GM12891 (cell line): Measurements from ENCODE around the gene NPM1.
"Not testable (repeated sequence)": the region's sequence is repeated elsewhere in the genome, so short reads cannot be mapped to it uniquely, and the experiment has no call there.

Source experiments
- DNase-seq: peaks from one replicate; pipeline ENCODE4 v3.0.0; 2011; ENCODE audit warnings: low spot score; ENCODE audit not compliant: insufficient read length
- FAIRE-seq: peaks from 2 replicates; lab custom pipeline; 2011; peaks lifted over from hg19 to GRCh38; lab: Jason Lieb, UNC
- PAX5 ChIP-seq: IDR thresholded peaks from 2 replicates; pipeline ENCODE4 v1.6.1; 2011; ENCODE audit warnings: low read length, moderate library complexity, mild to moderate bottlenecking; ENCODE audit not compliant: insufficient read depth, severe bottlenecking
- POLR2A ChIP-seq: IDR thresholded peaks from 2 replicates; pipeline ENCODE4 v1.6.1; 2011; ENCODE audit warnings: low read depth, low read length, control low read depth
- POLR2AphosphoS5 ChIP-seq: IDR thresholded peaks from 2 replicates; pipeline ENCODE4 v1.6.1; 2011; ENCODE audit warnings: low read depth, low read length, control low read depth
- POU2F2 ChIP-seq: IDR thresholded peaks from 2 replicates; pipeline ENCODE4 v1.6.1; 2011; ENCODE audit warnings: low read depth, mild to moderate bottlenecking, control low read depth, low read length, moderate library complexity
- SPI1 ChIP-seq: IDR thresholded peaks from 2 replicates; pipeline ENCODE4 v1.6.1; 2011; ENCODE audit warnings: low read depth, low read length, control low read depth
- TAF1 ChIP-seq: IDR thresholded peaks from 2 replicates; pipeline ENCODE4 v1.6.1; 2011; ENCODE audit warnings: low read depth, low read length, control low read depth

NPM1 gene

DNA sequence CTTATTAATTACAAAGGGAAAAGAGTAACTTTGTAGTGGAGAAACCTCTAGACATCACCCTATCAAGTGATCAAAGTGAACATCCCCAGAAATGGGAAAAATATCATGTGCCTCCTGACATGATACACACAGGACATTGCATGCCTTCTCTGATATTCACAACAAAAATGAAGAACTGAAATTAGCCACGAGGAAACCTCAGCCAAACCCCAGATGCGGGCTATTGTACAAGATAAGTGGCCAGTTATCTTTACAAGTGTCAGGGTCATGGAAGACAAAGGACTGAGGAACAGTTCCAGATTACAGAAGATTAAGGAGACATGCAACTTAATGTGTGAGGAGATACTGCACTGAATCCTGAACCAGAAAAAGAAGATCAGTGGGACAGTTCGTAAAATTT, 23.8 kb upstream of the NPM1 start:
- no peak for TF ChIP-seq POU2F2
- peak; percentile 91 for TF ChIP-seq SPI1
- FAIRE-seq (peak; percentile 59), DNase-seq (no peak)

DNA sequence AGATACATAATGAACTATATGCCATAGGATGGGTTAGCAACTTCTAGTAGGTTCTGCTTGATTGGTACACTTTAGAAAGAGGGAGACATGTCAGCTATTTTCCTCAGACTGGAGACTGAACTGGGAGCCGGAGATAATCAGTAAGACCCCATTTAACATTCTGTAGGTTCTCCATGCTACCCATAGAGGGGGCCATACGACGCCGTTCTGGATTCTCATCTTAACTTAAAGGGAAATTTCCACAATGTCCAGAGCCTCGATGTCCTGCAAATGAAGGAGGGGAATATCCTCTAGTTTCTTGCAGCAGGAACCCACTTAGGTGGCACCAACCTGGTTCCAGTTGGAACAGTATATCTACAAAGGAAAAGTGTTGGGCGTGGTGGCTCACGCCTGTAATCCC, 22.3 kb upstream of the NPM1 start:
- no peak for TF ChIP-seq SPI1
- TF ChIP-seq PAX5 = no peak
- no peak for TF ChIP-seq POLR2A
- TF ChIP-seq POLR2AphosphoS5 = no peak
- no peak for TF ChIP-seq POU2F2
- TF ChIP-seq TAF1 = no peak
- no peak for FAIRE-seq
- DNase-seq = no peak

DNA sequence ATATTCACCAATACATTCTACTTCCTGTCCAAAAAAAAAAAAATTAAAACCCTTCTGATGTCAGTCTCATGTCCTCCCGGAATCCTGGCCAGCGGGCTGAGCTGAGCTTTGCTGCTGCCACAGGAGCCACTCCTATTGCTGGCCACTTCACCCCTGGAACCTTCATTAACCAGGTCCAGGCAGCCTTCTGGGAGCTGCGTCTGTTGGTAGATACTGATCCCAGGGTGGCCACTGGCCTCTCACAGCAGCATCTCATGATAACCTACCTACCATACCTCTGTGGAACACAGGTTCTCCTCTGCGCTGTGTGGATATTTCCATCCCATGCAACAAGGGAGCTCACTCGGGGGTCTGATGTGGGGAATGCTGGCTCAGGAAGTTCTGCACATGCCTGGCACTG, 21.0 kb upstream of the NPM1 start:
- DNase-seq (no peak), FAIRE-seq (no peak)
- TF ChIP-seq PAX5 (no peak), POLR2AphosphoS5 (no peak), POLR2A (no peak), TAF1 (no peak)

DNA sequence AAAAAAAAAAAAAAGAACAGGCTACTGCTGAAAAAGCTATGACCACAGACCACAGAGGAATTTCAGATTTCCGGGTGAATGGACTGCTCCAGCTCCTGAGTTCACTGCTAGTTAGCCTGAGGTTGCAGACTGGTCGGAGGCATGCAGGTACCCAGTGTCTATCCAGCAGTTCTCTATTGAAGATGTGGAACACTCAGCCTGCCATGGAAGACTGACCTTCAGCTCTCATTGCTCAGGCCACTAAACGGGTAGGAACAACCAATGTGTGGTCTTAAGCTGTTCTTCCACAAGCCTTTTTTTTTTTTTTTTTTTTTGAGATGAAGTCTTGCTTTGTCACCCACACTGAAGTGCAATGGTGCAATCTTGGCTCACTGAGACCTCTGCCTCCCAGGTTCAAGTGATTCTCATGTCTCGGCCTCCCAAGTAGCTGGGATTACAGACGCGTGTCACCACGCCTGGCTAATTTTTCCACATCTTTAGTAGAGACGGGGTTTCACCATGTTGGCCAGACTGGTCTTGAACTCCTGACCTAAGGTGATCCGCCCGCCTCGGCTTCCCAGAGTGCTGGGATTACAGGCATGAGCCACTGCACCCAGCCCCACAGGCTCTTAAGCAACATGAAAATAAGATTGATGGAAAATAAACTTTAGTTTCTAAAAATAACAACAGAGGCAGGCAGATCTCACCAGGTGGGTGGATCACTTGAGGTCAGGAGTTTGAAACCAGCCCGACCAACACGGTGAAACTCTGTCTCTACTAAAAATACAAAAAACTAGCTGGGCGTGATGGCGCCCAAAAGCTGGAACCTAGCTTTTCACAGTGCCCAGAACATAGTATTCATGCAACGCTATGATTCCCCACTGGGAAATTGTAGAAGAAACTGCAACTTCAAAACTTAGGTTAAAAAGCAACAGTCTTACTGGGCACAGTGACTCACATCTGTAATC, 20.0 kb upstream of the NPM1 start:
- TF ChIP-seq TAF1 = no peak
- no peak for TF ChIP-seq SPI1
- no peak for TF ChIP-seq POLR2A
- TF ChIP-seq PAX5 = no peak
- no peak for TF ChIP-seq POLR2AphosphoS5
- no peak for TF ChIP-seq POU2F2
- DNase-seq (no peak), FAIRE-seq (no peak)

DNA sequence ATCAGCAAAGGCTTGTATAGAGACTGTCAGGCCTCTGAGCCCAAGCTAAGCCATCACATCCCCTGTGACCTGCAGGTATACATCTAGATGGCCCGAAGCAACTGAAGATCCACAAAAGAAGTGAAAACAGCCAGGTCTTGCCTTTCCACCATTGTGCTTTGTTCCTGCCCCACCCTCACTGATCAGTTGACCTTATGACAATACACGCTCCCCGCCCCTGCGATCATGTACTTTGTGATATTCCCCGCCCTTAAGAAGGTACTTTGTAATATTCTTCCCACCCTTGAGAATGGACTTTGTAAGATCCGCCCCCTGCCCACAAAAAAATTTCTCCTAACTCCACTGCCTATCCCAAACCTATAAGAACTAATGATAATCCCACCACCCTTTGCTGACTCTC, 18.6 kb upstream of the NPM1 start:
- FAIRE-seq (no peak), DNase-seq (no peak)
- TF ChIP-seq POU2F2 = no peak
- no peak for TF ChIP-seq TAF1
- TF ChIP-seq SPI1 = no peak
- no peak for TF ChIP-seq POLR2AphosphoS5
- TF ChIP-seq POLR2A = no peak
- TF ChIP-seq PAX5 = no peak

DNA sequence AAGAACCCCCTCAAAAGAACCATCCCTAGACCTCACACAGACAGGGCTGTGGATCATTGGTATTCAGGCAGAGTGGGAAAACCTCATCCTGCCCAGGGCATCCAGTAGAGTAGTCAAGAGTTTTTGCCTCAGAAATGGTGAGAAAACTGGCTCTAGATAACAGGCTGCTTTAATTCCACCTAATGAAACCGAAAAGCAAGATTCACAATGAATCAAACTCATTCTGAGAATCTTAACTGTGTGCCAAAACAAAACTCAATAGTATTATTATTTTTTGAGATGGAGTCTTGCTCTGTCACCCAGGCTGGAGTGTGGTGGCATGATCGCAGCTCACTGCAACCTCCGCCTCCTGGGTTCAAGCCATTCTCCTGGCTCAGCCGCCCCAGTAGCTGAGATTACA, 17.8 kb upstream of the NPM1 start:
- TF ChIP-seq POLR2A (no peak), POLR2AphosphoS5 (no peak), TAF1 (no peak), POU2F2 (no peak), SPI1 (no peak), PAX5 (no peak)
- DNase-seq = no peak
- FAIRE-seq = no peak

DNA sequence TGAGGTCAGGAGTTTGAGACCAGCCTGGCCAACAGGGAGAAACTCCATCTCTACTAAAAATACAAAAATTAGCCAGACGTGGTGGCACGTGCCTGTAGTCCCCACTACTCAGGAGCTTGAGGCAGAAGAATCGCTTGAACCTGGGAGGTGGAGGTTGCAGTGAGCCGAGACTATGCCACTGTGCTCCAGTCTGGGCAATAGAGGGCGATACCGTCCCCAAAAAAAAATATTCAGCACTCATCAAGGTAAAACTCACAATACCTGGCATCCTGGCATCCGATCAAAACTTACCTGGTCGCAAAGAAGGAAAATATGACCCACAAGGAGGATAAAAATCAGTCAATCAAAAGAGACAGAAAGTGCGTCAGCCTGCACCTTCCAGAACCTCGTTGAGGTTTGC, 16.8 kb upstream of the NPM1 start:
- not testable (repeated sequence) for DNase-seq, FAIRE-seq

DNA sequence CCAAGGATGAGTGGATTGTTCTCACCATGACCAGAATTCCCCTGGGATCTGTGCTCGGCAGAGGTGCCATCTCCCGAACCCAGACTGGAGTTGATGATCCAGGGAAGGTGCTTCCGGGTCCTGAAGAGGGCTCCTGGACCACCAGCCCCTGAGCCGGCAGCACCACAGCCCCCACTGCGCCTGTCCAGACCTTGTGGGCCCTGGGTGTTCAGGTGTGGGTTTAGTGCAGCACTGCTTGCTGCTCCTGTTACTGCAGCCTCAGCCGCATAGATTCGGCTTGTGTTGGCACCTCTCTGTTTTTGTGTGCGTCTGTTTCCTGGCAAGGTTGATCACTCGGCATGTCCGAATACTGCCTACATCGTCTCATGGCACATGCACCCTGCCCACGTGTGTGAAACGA, 16.3 kb upstream of the NPM1 start:
- FAIRE-seq = no peak
- TF ChIP-seq POLR2A (no peak), POLR2AphosphoS5 (no peak), TAF1 (no peak), PAX5 (no peak), POU2F2 (no peak), SPI1 (no peak)
- no peak for DNase-seq

DNA sequence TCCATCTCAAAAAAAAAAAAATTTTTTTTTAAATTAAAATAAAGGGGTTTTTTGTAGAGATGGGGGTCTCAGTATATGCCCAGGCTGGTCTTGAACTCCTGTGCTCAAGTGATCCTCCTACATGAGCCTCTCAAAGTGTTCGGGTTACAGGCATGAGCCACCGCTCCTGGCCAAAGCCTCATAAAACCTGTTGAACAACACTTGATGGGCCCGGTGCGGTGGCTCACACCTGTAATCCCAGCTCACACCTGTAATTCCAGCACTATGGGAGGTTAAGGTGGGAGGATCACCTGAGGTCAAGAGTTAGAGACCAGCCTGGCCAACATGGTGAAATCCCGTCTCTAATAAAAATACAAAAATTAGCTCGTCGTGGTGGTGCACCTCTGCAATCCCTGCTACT, 7.7 kb upstream of the NPM1 start:
- TF ChIP-seq POLR2AphosphoS5 (no peak), TAF1 (no peak), SPI1 (no peak), PAX5 (no peak), POU2F2 (no peak), POLR2A (no peak)
- no peak for FAIRE-seq
- no peak for DNase-seq

DNA sequence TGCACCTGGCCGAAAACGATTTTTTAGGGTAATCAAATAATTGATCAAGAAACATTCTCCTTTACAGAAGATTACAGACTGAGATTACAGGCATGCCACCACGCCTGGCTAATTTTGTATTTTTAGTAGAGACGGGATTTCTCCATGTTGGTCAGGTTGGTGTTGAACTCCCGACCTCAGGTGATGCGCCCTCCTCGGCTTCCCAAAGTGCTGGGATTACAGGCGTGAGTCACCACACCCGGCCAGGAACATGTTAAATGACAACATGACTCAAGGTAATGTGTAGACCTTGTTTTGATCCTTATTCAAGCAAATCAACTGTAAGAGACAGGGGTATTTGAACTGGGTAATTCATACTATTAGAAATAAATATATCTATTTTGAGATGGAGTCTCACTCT, 3.2 kb upstream of the NPM1 start:
- DNase-seq, FAIRE-seq: not testable (repeated sequence)

DNA sequence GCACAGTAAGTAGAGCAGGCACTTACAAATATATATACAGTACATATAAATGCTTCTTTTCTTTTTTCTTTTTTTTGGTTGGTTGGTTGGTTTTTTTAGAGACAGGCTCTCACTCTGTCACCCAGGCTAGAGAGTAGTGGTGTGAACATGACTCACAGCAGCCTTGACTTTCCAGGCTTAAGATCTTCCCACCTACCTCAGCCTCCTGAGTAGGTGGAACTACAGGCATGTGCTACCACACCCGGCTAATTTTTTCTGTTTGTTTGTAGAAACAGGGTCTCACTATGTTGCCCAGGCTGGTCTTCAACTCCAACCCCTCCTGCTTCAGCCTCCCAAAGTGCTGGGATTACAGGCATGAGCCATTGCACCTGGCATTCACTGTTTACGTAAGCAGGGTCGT, 2.6 kb upstream of the NPM1 start:
- not testable (repeated sequence) for FAIRE-seq, DNase-seq
